Stimulated activated CD4-positive, alpha-beta T cell treated with anti-CD3 and anti-CD28 coated beads, Interleukin-2, amount 100 ng/mL, for 24 hours (primary cell): ENCODE results near the gene SAMD11.

Source experiments
- DNase-seq, 2 donors: peaks; one replicate each; pipeline ENCODE4 v3.0.0-alpha.2; 2020

Gene SAMD11

GRCh38 chr1:947958-948357 is 24.2 kb downstream of the SAMD11 start:
- no peak for DNase-seq

- no peak for DNase-seq
These were observed 26.5 kb downstream of the SAMD11 start for GRCh38 chr1:950268-950667.

GRCh38 chr1:950881-951280 is 27.2 kb downstream of the SAMD11 start:
- no peak for DNase-seq

- no peak for DNase-seq
These were observed 27.6 kb downstream of the SAMD11 start for GRCh38 chr1:951364-951763.

- no peak for DNase-seq
These were observed 28.5 kb downstream of the SAMD11 start for GRCh38 chr1:952201-952600.

- no peak for DNase-seq
These were observed 28.9 kb downstream of the SAMD11 start for GRCh38 chr1:952603-953002.

- DNase-seq = no peak
These were observed 30.0 kb downstream of the SAMD11 start for GRCh38 chr1:953524-954320.

- DNase-seq = no peak
These were observed 31.2 kb downstream of the SAMD11 start for GRCh38 chr1:954927-955326.

- no peak for DNase-seq
These were observed 31.8 kb downstream of the SAMD11 start for GRCh38 chr1:955474-955873.

- no peak for DNase-seq
These were observed 32.9 kb downstream of the SAMD11 start for GRCh38 chr1:956636-957035.

- DNase-seq = peak; percentile 98
These were observed 35.4 kb downstream of the SAMD11 start, which contains the start of gene NOC2L for GRCh38 chr1:958823-959730. Gene NOC2L, minus strand, starts transcription at chr1:959256. Its CDS starts 16 bp downstream, at chr1:959240.

GRCh38 chr1:959731-960362 is 36.1 kb downstream of the SAMD11 start:
- no peak for DNase-seq

- peak; percentile 85 to 90 for DNase-seq
These were observed 36.8 kb downstream of the SAMD11 start, which contains the start of gene KLHL17 for GRCh38 chr1:960363-961131. Gene KLHL17, plus strand, starts transcription at chr1:960584. Its CDS starts 110 bp downstream, at chr1:960694.

GRCh38 chr1:961132-961669 is 37.5 kb downstream of the SAMD11 start:
- no peak for DNase-seq

- no peak for DNase-seq
These were observed 38.9 kb downstream of the SAMD11 start for GRCh38 chr1:962381-963300.

- DNase-seq = no peak
These were observed 39.6 kb downstream of the SAMD11 start for GRCh38 chr1:963301-963651.

- no peak for DNase-seq
These were observed 40.2 kb downstream of the SAMD11 start for GRCh38 chr1:963746-964525.

GRCh38 chr1:964691-965525 is 41.2 kb downstream of the SAMD11 start:
- no peak for DNase-seq

GRCh38 chr1:965526-966134 is 41.9 kb downstream of the SAMD11 start:
- DNase-seq = no peak
